HG03196 (cell line): ENCODE results near the gene HDAC10.
"Not testable (repeated sequence)": the region's sequence is repeated elsewhere in the genome, so short reads cannot be mapped to it uniquely, and the experiment has no call there.

Experiments used
- ATAC-seq: cut with Tn5 transposase; IDR thresholded peaks from one replicate; pipeline ENCODE4 v1.9.1; 2021; ENCODE audit not compliant: unreplicated experiment

Gene HDAC10

GRCh38 chr22:50218996-50219727 lies 31.9 kb downstream of the HDAC10 start:
- ATAC-seq = no peak

GRCh38 chr22:50218153-50218995 lies 32.7 kb downstream of the HDAC10 start:
- no peak for ATAC-seq

DNA sequence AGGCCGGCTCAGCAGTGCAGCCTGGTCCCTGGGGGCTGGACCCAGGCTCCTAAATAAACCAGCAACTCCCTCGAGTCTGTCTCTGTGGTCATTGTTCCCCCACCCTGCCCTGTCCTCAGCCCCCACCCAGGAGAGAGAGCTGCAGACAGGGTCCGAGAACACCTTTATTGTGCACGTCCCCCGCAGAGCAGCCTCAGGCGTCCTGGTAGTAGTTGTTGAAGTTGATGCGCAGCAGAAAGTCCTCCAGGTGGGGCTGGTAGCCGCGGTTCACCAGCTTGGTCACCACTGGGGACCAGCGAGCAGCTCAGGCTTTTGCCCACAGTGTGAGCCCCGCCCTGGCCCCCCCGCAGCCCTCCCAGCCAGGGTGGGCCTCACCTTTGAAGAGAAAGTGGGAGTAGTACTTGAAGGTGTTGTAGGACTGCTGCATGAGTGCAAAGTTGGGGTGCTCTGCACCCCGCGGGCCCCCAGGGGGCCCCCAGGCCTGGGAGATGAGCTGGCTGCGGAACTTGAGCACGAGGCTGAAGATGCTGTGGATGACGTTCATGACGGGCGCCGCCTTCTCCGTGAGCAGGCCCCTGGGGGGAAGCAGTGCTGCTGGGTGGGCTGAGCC lies 33.4 kb downstream of the HDAC10 start:
- no peak for ATAC-seq

GRCh38 chr22:50216684-50217520 lies 34.2 kb downstream of the HDAC10 start:
- ATAC-seq = no peak

DNA sequence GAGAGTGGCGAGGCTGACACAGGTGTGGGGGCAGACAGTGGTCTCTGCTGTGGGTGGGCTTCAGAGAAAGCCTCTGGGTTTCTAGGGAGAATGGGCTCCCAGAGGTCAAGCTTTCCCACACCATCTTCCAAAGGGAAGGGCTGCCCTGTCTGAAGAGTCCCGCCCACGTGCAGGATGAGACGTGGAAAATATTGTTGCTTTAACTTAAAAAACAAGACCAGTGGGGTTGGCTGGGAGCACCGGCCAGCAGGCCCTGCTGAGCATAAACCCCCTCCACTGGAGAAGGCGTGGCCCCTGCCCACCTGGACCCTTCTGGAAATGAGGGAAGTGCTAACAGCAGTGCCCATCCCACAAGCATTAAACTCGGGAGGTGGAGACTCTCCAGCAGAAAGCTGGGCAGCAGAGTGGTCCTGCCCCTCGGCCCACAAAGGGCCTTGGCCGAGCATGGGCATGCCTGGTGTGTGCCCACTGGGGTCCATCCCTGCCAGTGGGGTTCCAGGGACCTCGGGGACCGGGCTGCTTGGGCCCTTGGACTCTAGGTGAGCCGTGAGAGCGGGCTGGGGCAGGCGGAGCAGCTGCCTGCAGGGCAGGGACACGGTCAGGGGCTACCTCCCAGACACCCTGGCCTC lies 34.9 kb downstream of the HDAC10 start:
- no peak for ATAC-seq

- ATAC-seq = no peak
These were observed 35.6 kb downstream of the HDAC10 start for GRCh38 chr22:50215297-50216054.

GRCh38 chr22:50213263-50213662 lies 37.8 kb downstream of the HDAC10 start:
- ATAC-seq = no peak

- no peak for ATAC-seq
These were observed 39.9 kb downstream of the HDAC10 start for GRCh38 chr22:50211147-50211546.

DNA sequence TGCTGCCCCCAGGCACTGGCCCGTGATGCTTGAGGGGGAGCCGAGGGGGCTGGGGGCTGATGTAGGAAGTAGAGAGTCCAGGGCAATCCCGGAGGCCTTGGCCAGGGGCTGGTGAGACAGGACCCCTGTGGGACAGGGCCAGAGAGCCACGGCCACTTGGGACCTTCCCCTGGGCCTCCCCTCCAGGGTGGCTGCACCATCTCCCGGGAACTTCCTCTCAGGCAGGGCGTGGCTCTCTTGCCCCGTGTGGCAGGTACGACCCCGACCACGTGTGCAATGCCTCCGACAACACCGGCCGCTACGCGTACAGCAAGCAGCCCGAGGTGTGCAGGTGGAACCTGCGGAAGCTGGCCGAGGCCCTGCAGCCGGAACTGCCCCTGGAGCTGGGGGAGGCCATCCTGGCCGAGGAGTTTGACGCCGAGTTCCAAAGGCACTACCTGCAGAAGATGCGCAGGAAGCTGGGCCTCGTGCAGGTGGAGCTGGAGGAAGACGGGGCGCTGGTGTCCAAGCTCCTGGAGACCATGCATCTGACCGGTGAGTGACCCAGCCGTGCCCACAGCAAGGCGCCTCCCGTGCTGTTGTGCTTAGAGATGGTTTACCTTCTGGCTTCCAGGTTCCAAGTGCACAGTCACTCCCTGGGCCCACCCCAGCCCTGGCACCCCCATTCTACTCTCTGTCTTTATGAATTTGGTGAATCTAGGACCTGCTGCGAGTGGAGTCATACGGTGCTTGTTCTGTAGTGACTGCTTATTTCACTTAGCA lies 40.5 kb downstream of the HDAC10 start:
- no peak for ATAC-seq

DNA sequence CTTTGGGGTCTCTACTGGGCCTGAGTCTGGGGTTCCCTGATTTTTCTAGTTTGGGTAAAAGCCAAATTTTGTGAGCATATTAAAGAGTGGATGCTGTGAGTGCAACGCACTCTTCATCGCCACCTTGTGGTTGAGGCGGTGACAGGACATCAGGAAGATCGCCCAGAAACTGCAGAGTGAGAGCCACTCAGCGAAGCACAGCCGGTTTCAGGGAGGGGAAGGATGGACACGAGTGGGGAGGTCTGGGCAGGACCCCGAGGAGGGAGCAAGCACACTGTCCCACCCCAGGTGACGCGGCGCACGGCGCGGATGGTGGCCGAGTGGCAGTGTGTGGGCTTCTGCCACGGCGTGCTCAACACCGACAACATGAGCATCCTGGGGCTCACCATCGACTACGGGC lies 41.2 kb downstream of the HDAC10 start:
- no peak for ATAC-seq

DNA sequence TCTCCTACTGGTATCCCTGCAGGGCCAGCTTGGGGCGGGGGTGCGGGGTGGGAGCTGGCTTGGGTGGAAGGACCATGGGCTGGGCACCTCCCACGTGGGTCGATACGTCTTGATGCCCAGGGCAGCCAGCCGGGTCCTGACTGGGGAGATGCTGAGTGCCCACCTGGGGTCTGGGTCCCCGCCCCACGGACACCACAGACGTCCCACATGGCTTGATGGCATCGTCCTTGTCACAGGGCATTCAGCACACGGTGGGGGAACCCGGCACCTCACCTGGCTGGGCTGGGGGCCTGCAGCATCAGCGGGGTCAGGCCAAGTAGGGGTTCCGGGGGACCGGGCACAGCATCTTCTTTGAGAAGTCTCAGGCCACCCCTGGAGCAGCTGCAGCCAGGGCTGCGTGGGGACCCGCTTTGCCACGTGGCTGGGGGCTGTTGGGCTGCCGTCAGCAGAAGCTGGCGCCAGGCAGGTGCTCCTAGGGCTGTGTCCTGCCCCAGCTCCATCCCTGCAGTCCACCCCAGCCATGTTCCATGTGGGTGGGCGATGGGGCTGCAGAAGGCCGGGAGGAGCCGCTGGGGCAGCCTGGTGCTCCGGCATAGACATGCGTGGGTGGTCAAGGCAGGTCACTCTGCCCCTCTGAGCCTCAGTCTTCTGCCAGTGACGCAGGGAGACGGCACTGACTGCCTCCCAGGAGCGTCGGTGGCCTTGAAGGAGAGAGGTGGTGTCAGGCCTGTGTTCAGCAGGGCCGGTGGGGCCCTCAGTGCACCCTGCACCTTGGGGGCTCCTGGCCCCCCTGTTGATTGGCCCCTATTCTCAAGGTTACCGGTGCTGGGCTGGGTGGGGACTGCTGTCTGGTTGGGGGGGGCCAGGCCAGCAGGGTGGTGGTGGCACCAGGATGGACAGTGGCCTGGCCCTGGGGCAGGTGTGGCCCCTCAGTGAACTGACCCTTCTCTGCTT lies 41.8 kb downstream of the HDAC10 start:
- no peak for ATAC-seq

DNA sequence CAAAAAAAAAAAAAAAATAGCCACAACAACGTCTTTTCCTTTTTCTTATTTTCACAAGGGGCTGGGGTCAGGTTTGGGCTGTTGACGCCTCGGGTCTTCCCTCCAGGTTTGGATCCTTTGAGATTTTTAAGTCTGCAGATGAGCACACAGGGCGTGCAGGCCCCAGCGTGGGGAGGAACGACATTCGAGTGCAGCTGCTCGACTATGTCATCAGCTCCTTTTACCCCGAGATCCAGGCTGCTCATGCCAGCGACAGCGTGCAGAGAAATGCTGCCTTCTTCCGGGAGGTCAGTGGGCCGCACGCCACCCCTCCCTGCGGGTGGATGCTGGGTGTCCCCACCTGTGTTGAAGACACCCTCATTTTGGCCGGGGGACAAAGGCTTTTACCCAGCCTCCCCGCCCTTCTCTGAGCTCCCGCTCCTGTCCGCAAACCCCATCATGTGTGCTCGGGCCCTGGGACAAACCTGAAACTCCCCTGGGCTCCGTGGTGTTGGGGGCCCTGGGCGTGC lies 42.6 kb downstream of the HDAC10 start:
- ATAC-seq = no peak

- no peak for ATAC-seq
These were observed 43.5 kb downstream of the HDAC10 start for GRCh38 chr22:50207383-50208140.

DNA sequence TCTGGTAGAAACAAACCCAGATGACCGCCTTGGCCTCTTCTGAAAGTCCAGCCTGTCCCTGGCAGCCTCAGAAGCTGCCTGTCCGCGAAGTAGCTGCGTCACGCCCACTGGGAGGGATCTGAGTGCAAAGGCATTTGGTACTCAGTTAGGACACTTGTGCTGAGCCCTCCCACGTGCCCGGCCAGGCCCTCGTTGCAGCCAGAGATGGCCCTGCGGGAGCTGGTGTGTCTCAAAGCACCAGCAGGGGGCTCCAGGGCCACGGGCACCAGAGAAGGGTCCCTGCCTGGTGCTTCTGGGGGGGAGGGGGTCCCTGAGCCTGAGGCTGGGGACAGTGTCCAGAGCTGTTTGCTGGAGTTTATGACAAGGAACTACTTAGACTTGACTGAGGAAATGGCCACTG lies 44.5 kb downstream of the HDAC10 start:
- ATAC-seq = no peak

GRCh38 chr22:50205781-50206569 lies 45.1 kb downstream of the HDAC10 start:
- no peak for ATAC-seq

- not testable (repeated sequence) for ATAC-seq
These were observed 46.1 kb downstream of the HDAC10 start for GRCh38 chr22:50204998-50205397.
